HUDEP-2 (cell line): ENCODE results near the gene EBF4.
"Not testable (repeated sequence)": the region's sequence is repeated elsewhere in the genome, so short reads cannot be mapped to it uniquely, and the experiment has no call there.

Experiments
- DNase-seq, 76 experiments: peaks; one replicate each; lab custom pipeline; 2025; ENCODE audit not compliant: unreplicated experiment in 76 of 76; lab: John Stamatoyannopoulos, UW

EBF4 gene

GRCh38 chr20:2755451-2756055 is 63.0 kb downstream of the EBF4 start:
- DNase-seq = no peak

- no peak for DNase-seq
These were observed 63.6 kb downstream of the EBF4 start for GRCh38 chr20:2756056-2756611.

- no peak for DNase-seq
These were observed 64.4 kb downstream of the EBF4 start for GRCh38 chr20:2757001-2757400.

GRCh38 chr20:2757969-2758368 is 65.4 kb downstream of the EBF4 start:
- DNase-seq = no peak

- DNase-seq = no peak
These were observed 66.6 kb downstream of the EBF4 start for GRCh38 chr20:2759143-2759542.

- no peak for DNase-seq
These were observed 67.2 kb downstream of the EBF4 start for GRCh38 chr20:2759603-2760296.

GRCh38 chr20:2760297-2760951 is 67.8 kb downstream of the EBF4 start:
- DNase-seq = peak in 2 of 76 experiments; percentile 7 to 15

GRCh38 chr20:2760952-2761305 is 68.3 kb downstream of the EBF4 start:
- no peak for DNase-seq

GRCh38 chr20:2761885-2762284 is 69.3 kb downstream of the EBF4 start:
- DNase-seq = no peak

- DNase-seq = no peak
These were observed 70.1 kb downstream of the EBF4 start for GRCh38 chr20:2762578-2763131.

GRCh38 chr20:2763186-2763585 is 70.6 kb downstream of the EBF4 start:
- no peak for DNase-seq

GRCh38 chr20:2767768-2768631 is 75.4 kb downstream of the EBF4 start:
- no peak for DNase-seq

GRCh38 chr20:2768632-2769015 is 76.0 kb downstream of the EBF4 start:
- DNase-seq = no peak

GRCh38 chr20:2770091-2770490 is 77.5 kb downstream of the EBF4 start:
- not testable (repeated sequence) for DNase-seq

GRCh38 chr20:2771631-2772080 is 79.1 kb downstream of the EBF4 start:
- no peak for DNase-seq

- DNase-seq = no peak
These were observed 81.2 kb downstream of the EBF4 start for GRCh38 chr20:2773812-2774211.

- DNase-seq = no peak
These were observed 82.6 kb downstream of the EBF4 start for GRCh38 chr20:2775139-2775538.

- no peak for DNase-seq
These were observed 86.2 kb downstream of the EBF4 start for GRCh38 chr20:2778602-2779321.

GRCh38 chr20:2780948-2781347 is 88.4 kb downstream of the EBF4 start:
- no peak for DNase-seq
